ENCODE measurements around the gene STAG1. TPM values are rescaled to one million over a fixed set of nuclear protein-coding genes. Genes with fewer than 3 reads are reported as not detected.
A peak's percentile ranks its signal among the peaks of the same experiment; 100 is the strongest.
"Not testable (repeated sequence)": the region's sequence is repeated elsewhere in the genome, so short reads cannot be mapped to it uniquely, and the experiment has no call there.

STAG1 gene
- total RNA-seq: 10 to 100 TPM; 42.9 to 44.6 TPM

DNA sequence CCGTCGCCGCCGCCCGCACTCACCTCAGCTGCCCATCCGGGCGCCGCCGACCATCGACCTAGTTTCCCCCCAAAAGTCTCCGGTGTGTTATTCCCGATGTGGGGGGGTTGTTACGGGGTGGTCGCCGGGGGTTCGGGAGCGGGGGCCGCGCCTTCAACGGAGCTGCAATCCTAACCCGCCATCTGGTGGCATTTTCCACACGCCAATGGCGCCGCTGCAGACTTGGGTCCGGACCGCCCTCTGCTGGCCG, at the start of gene STAG1:
TSS of gene STAG1 (minus strand) at position 207 of the 250 bp plus-strand sequence. CDS start 121,480 bp downstream, outside the sequence.
- H3K36me3 Mint-ChIP-seq: peaks cover 16% of the 10 kb centered on the region
- peaks cover 3% of the 10 kb centered on the region for H3K9me3 Mint-ChIP-seq
- peaks cover 34% of the 10 kb centered on the region for H3K4me1 Mint-ChIP-seq
- peak within 1 kb of the TSS; percentile 98 for H3K27ac Mint-ChIP-seq
- H3K4me3 Mint-ChIP-seq: peak within 1 kb of the TSS; percentile 91
- no peak for DNase-seq
- H3K27me3 Mint-ChIP-seq: no peaks in the 10 kb centered on the region

GRCh38 chr3:136801146-136801545, 49.0 kb upstream of the STAG1 start:
- not testable (repeated sequence) for H3K27ac Mint-ChIP-seq, H3K9me3 Mint-ChIP-seq, H3K36me3 Mint-ChIP-seq, DNase-seq, H3K4me3 Mint-ChIP-seq, H3K27me3 Mint-ChIP-seq, H3K4me1 Mint-ChIP-seq

GRCh38 chr3:136792556-136793330, 40.6 kb upstream of the STAG1 start:
- no peak overlapping the region for H3K4me3 Mint-ChIP-seq
- no peaks in the 10 kb centered on the region for H3K36me3 Mint-ChIP-seq
- H3K27me3 Mint-ChIP-seq: peaks cover 6% of the 10 kb centered on the region
- no peaks in the 10 kb centered on the region for H3K9me3 Mint-ChIP-seq
- no peak overlapping the region for H3K27ac Mint-ChIP-seq
- DNase-seq: no peak
- H3K4me1 Mint-ChIP-seq: no peaks in the 10 kb centered on the region

DNA sequence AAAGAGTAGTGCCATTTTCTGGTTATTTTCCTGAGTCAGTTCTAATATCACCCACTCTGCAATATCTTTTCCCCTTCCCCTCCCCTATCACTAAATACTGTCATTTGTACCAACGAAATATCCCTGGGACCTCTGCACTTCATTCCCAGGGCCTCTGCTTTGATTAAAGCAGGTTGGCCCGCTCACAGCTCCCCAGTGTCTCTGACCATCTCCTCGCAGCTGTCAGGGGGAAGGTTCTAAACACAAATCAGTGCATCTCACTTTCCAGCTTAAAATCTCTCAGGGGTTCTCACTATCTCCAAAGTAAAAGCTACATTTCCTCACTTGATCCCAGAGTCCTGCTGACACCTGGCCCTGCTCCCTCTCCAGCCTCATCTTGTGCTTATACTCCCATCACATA, 38.6 kb upstream of the STAG1 start:
- Mint-ChIP-seq H3K4me3 (no peak overlapping the region), H3K27me3 (peaks cover 6% of the 10 kb centered on the region), H3K4me1 (peaks cover 12% of the 10 kb centered on the region), H3K36me3 (no peaks in the 10 kb centered on the region), H3K27ac (no peak overlapping the region), H3K9me3 (no peaks in the 10 kb centered on the region)
- DNase-seq: no peak

DNA sequence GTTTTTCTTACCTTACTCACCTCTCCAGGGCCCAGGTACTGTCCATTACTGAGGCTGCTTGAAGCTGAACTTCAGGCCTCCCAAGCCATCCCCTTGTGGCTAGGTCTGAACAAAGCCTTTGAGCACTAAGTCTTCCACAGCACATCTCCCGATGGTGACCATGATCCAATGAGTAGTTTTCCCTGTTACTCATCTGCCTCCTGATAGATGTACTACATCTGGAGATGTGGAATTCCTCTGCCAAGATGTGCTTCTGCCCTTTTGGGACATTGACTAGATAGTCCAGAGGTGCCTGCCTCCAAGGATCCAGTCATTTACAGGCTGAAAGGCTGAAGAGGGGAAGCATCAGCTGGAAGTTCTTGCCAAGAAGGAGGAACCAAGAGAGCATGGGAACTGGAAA, 37.8 kb upstream of the STAG1 start:
- Mint-ChIP-seq H3K36me3 (no peaks in the 10 kb centered on the region), H3K27ac (no peak overlapping the region), H3K4me1 (peaks cover 12% of the 10 kb centered on the region), H3K4me3 (no peak overlapping the region), H3K9me3 (no peaks in the 10 kb centered on the region), H3K27me3 (peaks cover 6% of the 10 kb centered on the region)
- no peak for DNase-seq

GRCh38 chr3:136788154-136788553, 36.0 kb upstream of the STAG1 start:
- DNase-seq: no peak
- Mint-ChIP-seq H3K27me3 (peaks cover 3% of the 10 kb centered on the region), H3K4me3 (no peak overlapping the region), H3K27ac (no peak overlapping the region), H3K4me1 (peaks cover 12% of the 10 kb centered on the region), H3K9me3 (no peaks in the 10 kb centered on the region), H3K36me3 (no peaks in the 10 kb centered on the region)

- peaks cover 3% of the 10 kb centered on the region for H3K27me3 Mint-ChIP-seq
- no peak overlapping the region for H3K27ac Mint-ChIP-seq
- H3K9me3 Mint-ChIP-seq: no peaks in the 10 kb centered on the region
- no peaks in the 10 kb centered on the region for H3K36me3 Mint-ChIP-seq
- H3K4me3 Mint-ChIP-seq: no peak overlapping the region
- peaks cover 12% of the 10 kb centered on the region for H3K4me1 Mint-ChIP-seq
- peak; percentile 9 for DNase-seq
Measured at GRCh38 chr3:136787349-136787748, 35.2 kb upstream of the STAG1 start.

- Mint-ChIP-seq H3K27ac (no peak overlapping the region), H3K27me3 (no peaks in the 10 kb centered on the region), H3K36me3 (no peaks in the 10 kb centered on the region), H3K4me3 (no peak overlapping the region), H3K4me1 (peaks cover 12% of the 10 kb centered on the region), H3K9me3 (no peaks in the 10 kb centered on the region)
- DNase-seq: no peak
Measured at GRCh38 chr3:136783708-136784191, 31.6 kb upstream of the STAG1 start.

DNA sequence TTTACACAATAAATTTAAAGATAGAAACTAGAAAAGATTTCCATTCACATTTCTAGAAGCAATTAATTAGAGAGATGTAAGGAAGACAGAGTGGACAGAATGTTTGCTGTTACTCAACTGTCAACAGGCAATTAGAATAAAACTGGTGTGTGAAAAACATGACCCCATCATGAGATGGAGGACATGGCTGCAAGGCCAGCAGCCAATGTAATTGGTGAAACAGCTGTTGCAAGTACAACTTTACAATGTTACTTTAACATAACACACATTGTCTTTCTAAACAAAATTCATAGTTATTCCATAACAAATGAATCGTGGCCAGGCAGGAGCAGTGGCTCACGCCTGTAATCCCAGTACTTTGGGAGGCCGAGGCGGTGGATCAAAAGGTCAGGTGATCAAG, 28.6 kb upstream of the STAG1 start:
- Mint-ChIP-seq H3K36me3 (no peaks in the 10 kb centered on the region), H3K27me3 (no peaks in the 10 kb centered on the region), H3K27ac (no peak overlapping the region), H3K4me3 (no peak overlapping the region), H3K4me1 (no peaks in the 10 kb centered on the region), H3K9me3 (no peaks in the 10 kb centered on the region)
- DNase-seq: no peak

DNA sequence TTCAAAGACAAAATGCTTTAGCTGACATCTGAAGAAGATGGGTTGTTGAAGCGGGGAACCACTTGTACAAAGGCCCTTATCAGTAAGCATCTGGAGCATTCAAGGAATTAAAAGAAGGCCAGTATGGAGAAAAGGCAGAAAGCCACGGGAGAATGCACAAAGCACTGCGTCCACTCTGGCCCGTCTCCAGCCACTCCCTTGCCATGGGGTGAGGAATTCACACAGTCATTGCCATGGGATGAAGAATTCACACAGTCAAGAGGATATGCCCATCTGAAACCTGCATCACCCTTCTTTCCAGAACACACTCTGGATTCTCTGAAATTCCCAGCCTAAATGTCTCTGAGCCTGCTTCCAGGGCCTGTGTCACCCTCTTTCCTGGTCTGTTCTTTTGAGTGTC, 26.7 kb upstream of the STAG1 start:
- Mint-ChIP-seq H3K27me3 (no peaks in the 10 kb centered on the region), H3K4me1 (no peaks in the 10 kb centered on the region), H3K27ac (no peak overlapping the region), H3K9me3 (no peaks in the 10 kb centered on the region), H3K4me3 (no peak overlapping the region), H3K36me3 (no peaks in the 10 kb centered on the region)
- DNase-seq: no peak

GRCh38 chr3:136772709-136773108, 20.5 kb upstream of the STAG1 start:
- Mint-ChIP-seq H3K9me3 (no peaks in the 10 kb centered on the region), H3K36me3 (no peaks in the 10 kb centered on the region), H3K4me1 (no peaks in the 10 kb centered on the region), H3K27ac (no peak overlapping the region), H3K4me3 (no peak overlapping the region), H3K27me3 (no peaks in the 10 kb centered on the region)
- DNase-seq: no peak

DNA sequence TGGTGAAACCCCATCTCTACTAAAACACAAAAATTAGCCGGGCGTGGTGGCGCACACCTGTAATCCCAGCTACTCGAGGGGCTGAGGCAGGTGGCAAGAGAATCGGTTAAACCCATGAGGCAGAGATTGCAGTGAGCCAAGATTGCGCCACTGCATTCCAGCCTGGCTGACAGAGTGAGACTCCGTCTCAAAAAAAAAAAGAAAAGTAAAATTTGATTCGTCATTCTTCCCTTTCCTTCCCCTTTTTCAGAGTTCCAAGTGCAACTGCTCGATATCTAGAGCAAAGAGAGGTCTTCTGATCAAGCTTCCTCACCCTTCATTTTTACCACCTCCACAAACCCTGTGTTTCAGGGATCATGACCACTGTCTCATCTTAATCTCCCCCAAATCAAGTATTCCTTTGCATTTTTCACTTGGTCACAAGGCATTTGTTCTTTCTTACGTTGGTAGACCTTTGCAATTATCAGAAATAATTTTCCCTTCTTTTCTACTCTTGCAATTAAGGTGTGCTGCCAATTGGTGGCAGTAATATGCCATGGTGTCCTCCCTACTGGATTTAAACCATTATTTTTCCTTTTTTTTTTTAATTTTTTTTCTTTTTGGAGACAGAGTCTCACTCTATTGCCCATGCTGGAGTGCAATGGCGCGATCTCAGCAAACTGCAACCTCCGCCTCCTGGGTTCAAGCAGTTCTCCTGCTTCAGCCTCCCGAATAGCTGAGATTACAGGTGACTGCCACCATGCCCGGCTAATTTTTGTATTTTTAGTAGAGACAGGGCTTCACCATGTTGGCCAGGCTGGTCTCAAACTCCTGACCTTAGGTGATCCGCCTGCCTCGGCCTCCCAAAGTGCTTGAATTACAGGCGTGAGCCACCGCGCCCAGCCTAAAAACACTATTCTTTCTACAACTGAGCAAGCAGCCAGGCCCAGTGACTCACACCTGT, 6.3 kb upstream of the STAG1 start:
- peaks cover 15% of the 10 kb centered on the region for H3K9me3 Mint-ChIP-seq
- H3K4me3 Mint-ChIP-seq, DNase-seq, H3K27ac Mint-ChIP-seq, H3K27me3 Mint-ChIP-seq, H3K36me3 Mint-ChIP-seq: not testable (repeated sequence)
- peaks cover 13% of the 10 kb centered on the region for H3K4me1 Mint-ChIP-seq

DNA sequence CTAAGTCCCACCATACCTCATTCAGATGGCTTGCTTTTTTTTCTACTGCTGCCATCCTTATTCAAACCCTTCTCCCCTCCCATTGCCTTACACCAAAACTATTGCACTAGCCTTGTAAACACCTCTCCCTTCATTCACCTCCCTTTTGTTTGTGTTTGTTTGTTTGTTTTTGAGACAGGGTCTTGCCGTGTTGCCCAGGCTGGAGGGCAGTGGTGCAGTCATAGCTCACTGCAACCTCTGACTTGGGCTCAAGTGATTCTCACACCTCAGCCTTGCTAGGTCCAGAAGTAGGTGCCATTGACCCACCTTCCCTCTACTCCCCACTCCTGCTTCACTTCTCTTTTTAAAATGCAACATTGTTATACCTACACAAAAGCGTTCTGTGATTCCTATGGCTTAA, 3.0 kb upstream of the STAG1 start:
- H3K36me3 Mint-ChIP-seq: peaks cover 11% of the 10 kb centered on the region
- H3K27ac Mint-ChIP-seq: no peak overlapping the region

DNA sequence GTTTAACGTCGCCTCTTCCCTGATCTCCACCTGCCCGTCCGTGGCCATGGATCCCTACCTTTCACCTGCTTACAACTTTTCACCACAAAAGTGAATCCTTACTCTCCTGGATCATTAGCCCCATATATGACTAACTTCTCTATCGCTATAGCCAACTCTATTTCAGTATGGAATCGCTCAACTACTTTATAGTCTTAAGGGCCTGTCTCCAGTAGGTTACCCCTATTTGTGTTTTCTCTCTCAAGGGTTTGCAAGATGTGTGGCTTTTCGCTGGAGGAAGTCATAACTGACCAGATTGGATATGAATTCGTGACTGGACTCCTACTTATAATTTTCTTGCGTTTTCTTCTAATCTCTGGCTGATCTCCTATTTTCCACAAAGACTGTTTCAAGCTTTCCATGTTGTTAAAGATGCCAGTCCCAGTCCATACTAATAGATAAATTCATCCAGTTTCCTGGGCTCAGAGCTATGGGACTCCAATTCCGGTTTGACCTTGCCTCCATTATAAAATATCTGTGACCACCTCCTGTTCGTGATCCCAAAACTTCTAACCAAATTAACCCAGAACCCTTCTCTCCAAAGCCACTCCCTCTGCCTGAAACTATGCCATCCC, 1.3 kb upstream of the STAG1 start:
- peaks cover 3% of the 10 kb centered on the region for H3K9me3 Mint-ChIP-seq
- no peak for DNase-seq
- peaks cover 36% of the 10 kb centered on the region for H3K4me1 Mint-ChIP-seq
- no peaks in the 10 kb centered on the region for H3K27me3 Mint-ChIP-seq
- H3K4me3 Mint-ChIP-seq: peak overlapping the region; percentile 91
- H3K27ac Mint-ChIP-seq: peak overlapping the region; percentile 98
- peaks cover 16% of the 10 kb centered on the region for H3K36me3 Mint-ChIP-seq

More for the DNA sequence above, 3.0 kb upstream of the STAG1 start:
- Mint-ChIP-seq H3K4me1 (peaks cover 24% of the 10 kb centered on the region), H3K27me3 (no peaks in the 10 kb centered on the region), H3K9me3 (peaks cover 3% of the 10 kb centered on the region), H3K4me3 (no peak overlapping the region)
- DNase-seq: no peak
